Measurements from ENCODE around the gene MTF1.

Gene MTF1

DNA sequence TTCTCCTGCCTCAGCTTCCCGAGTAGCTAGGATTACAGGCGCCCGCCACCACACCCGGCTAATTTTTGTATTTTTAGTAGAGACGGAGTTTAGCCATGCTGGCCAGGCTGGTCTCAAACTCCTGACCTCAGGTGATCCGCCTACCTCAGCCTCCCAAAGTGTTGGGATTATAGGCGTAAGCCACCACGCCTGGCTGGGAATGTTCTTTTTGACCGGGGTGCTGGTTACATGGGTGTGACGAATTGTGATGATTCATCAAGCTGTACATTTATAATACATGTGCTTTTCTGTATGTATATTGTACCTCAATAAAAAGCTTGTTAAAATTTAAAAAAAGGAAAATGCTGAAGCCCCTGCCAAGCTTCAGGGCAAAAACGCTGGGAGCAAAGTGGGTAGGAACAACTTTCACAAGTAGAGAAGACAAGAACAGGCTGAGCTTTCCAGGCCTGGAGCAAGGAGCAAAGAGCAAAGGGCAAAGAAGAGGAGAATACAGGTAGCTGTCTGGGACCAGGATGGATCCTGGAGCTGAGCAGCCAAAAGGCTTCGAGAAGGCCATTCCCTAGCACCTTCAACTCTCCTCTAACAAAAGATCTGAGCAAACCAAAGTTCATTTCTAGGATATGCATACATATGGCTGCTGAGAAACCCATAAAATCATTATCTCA, 30.9 kb downstream of the MTF1 start:
- no peak for DNase-seq (ENCODE audit: low spot score)

DNA sequence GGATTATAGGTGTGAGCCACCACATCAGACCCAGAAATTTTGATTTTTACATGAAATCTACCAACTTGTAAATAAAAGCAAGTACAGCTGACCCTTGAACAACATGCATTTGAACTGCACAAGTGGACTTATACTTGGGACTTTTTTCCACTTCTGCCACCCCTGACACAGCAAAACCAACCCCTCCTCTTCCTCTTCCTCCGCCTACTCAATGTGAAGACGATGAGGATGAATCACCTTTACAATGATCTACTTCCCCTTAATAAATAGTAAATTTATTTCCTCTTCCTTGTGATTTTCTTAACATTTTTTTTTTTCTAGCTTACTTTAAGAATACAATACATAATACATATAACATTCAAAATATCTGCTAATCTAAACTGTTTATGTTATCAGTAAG, 33.9 kb downstream of the MTF1 start:
- no peak for DNase-seq (ENCODE audit: low spot score)

DNA sequence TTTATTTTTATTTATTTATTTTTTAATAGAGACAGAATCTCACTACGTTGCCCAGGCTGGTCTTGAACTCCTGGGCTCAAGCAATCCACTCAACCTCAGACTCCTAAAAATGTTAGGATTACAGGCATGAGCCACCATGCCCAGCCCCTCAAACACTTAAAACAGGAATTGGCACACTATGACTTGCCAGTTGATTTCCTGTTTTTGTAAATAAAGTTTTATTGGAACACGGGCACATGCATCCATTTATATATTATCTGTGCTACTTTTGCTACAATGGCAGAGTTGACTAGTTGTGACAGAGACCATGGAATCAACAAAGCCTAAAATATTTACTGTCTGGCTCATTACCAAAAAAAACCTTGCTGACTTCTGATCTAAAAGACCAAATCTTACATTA, 35.4 kb downstream of the MTF1 start:
- no peak for DNase-seq (ENCODE audit: low spot score)

DNA sequence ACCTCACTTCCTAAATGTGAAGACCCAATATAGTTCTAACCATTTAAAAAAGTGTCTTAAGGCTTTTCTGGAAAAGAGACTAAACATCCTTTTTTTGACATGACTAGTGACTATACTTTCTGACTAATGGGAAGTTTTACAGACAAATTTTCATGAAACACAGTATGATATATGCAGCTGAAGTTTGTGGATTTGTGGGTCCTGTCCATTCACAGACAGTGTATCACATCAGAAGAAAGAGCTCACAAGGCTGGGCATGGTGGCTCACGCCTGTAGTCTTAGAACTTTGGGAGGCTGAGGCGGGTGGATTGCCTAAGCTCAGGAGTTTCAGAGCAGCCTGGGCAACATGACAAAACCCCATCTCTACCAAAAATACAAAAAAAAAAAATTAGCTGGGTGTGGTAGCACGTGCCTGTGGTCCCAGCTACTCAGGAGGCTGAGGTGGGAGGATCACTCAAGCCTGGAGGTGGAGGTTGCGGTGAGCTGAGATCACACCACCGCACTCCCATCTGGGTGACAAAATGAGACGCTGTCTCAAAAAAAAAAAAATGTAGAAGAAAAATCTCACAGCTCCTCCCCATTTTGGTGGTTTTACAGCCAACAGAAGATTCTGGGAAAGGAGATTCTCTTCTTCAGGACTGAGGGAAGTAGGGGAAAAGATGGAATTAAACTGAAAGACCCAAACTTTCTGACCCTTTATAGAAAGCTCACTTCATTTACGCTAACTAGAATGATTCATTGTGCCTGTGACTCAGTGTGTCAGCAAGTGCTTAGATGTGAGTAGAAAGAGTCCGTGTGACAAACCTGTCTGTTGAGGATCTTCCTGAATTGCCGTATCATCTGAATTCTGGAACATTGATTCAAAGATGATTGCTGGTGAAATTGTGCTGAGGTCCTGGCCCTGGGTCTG, 36.2 kb downstream of the MTF1 start:
- no peak for DNase-seq (ENCODE audit: low spot score)

DNA sequence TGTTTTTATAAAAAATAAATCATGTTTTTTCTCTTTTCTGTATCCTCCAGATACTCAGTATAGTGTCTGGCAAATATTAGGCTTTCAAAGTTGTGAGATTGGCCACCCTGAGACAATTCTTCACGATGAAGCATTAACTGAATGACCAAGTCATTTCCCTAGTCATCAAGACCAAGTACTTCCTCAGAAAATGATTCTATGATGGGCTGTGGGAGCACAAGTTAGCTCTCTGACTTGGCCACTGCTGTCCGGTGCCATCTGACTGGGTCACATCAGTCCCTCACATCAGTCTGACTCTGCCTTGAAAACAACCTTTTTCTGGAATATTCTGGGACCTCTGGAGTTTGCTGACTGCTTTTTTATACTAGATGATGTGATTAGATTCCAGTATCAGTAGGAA, 37.9 kb downstream of the MTF1 start:
- no peak for DNase-seq (ENCODE audit: low spot score)

DNA sequence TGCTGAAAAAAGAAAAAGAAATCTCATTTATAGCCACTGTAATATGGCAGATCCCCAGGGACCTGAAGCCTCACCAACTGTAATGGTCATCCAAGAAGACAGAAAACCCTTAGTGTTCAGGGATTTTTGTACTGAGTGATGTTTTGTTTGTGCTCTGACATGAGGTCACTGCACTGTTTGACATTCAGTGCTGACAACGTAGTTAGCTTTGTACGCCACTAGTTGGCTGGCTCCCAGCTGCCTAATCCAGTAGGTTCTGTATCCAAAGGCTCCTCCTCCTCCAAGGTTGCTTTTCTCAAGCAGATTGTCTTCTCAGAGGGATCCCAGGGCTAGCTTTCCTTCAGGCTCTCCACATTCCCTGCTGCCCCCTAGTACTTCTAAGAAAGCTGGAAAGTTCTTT, 41.9 kb downstream of the MTF1 start:
- DNase-seq (ENCODE audit: low spot score): no peak

DNA sequence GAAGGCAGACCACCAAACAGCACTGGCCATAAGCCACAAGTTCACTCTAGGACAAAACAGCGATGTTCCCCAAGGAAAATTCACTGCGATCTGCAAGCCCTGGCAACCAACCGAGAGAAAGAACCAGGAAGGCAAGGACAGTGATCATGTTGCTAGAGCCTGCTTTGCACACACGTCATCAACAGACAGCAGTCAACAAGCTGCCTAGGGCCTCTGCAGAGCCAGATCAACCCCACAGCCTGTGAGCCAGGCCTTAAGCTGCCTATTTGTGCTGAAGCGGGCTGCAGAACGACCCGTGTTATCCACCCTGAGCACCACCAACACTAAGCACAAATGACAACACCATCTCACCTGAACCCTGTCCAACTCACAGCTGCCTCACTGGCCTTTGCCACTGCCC, 45.1 kb downstream of the MTF1 start:
- DNase-seq (ENCODE audit: low spot score): no peak

DNA sequence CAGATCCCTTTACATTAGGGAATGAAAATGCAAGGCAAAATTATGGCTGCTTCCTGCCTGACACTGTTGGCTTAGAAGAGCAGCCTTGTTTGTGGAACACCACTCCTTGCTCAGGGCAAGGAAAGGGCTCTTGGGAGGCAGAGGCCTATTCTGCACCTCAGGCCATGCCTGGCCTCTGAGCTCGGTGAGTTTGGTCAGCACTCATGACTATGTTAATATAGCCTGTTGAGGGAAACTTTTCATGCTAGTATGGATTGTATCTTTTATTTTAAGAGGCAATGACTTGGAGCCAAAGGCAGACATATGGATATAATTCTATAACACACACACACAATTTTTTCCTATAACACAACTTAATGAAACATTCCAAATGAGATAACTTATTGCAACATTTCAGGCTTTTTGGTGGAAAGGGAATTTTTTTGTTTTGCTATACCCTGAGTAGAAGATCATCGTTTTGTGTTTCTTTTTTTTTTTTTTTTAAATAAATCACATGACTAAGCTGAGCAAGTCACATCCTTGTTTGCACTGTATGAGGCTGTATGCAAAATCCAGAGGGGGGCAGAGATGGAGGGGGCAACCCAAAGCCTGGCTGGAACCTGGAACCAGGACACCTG, 45.8 kb downstream of the MTF1 start:
- DNase-seq (ENCODE audit: low spot score): no peak

DNA sequence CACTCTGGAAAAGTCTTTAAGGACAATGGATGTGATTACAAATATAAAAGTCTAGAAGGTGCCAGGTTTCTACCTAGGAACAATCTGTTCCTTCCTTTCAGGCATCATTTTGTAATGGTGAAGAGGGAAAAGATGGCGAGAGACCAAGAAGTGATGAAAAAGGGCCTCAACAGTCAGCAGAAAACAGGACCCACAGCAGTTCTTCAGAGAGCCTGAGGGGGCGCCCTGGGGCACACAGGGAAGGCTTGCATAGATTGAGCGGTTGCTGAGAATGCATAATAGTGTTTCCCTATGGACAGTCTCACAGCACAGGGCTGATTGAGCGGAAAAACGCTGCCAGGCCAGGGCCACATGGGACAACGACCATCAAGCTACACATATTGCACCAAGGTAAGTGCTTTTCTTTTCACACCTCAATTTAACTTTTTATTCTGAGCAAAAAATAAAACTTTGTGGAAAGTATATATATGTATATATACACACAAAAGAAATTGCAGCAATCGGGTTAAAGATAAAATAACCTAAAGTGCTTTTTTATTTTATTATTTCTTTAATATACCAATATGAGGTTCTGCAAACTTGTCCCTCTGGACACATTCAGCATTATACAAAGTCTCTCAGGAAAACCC, 48.3 kb downstream of the MTF1 start:
- DNase-seq (ENCODE audit: low spot score): peak; percentile 77

DNA sequence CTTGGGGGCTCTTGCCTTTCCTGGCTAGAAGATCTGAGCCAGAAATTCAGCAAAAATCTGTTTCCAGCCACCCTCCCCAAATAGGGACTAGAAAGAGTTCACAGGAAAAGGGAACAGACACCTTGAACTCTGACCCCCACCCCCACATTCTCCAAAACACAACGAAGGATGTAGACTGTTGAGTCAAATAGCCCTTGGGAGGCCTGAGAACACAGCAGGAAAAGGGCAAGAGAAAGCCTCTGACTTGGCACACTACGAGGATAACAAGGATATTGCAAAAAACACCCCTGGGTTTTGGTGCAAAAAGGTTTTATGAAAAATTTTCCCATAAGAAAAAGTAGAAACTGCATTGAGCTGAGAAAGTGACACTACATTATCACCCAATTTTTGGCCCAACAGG, 49.5 kb downstream of the MTF1 start:
- no peak for DNase-seq (ENCODE audit: low spot score)

DNA sequence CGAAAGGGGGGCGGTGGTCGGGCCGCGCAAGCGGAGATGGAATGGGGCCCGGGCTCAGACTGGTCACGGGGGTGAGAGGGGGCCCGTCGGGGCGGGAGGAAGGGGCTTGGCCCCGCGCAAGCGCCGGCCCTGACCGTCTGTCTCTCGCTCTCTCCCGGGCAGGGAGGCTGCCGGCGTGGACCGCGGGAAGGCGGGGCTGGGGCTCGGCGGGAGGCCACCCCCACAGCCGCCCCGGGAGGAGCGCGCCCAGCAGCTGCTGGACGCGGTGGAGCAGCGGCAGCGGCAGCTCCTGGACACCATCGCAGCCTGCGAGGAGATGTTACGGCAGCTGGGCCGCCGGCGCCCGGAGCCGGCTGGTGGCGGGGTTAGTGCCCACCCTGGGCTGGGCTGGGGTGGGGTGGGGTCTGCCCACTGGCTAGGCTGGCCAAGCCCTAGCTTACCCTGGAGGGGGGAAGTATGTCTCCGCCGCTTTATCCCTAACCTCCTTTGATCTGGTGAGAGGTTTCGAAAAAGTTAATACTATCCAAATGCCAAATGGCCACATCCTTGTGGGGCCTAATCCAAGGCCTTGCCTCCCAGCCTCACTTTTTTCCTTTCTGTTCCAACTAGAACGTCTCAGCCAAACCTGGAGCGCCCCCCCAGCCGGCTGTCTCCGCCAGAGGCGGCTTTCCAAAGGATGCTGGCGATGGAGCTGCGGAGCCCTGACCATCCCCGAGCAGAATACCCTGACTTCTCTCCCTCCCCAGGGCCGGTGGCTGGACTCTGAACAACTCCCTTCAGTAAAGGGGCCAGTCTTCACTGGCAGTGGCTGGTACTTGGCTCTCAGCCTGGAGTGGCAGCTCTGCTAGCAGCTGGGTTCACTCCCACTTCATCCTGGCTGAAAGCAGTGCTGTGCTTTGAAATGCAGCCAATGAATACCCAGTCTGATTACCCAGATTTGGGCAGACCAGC, 50.7 kb downstream of the MTF1 start:
- peak; percentile 71 for DNase-seq (ENCODE audit: low spot score)

DNA sequence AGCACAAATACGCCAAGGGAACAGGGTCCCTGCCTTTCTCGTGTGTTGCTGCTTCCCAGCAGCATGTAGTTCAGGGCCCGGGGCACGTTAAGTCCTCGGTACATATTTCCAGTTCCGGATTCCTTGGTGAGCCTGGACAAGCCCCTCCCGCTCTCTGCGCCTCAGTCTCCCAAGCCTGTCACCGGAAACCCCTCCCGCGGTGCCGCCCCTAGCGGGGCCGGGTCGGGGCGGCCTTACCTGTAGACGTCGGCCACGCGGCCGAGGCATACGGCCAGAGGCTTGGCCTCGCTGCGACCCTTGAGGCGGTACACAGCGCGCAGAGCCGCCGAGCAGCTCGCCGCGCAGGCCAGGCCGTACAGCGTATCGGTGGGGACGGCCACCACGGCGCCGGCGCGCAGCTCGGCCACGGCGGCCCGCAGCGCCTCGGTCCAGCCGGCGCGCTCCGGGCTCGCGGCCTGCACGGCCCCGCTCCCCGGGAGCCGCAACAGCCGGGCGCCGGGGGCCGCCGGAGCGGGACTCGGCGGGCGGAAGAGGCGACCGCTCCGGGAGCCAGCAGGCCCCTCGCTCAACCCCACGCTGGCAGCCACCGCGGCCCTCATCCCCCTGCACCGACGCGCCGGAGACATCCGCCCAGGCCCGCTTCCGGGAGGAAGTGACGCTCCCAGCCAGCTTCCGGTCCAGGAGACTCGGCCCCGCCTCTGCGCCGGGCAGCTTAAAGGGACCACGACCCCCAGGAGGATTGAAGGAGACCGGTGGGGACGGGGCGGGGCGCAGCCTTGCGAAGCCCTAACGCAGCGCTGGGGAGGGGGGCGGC, 51.6 kb downstream of the MTF1 start, which contains the start of the genes C1orf122 and YRDC:
C1orf122 (plus strand) TSS at position 236 of the 814 bp plus-strand sequence. CDS start 615 bp downstream, outside the sequence.
YRDC (minus strand) TSS at position 654 of the 814 bp plus-strand sequence; CDS start at position 626, 28 bp downstream.
- peak; percentile 92 for DNase-seq (ENCODE audit: low spot score)

DNA sequence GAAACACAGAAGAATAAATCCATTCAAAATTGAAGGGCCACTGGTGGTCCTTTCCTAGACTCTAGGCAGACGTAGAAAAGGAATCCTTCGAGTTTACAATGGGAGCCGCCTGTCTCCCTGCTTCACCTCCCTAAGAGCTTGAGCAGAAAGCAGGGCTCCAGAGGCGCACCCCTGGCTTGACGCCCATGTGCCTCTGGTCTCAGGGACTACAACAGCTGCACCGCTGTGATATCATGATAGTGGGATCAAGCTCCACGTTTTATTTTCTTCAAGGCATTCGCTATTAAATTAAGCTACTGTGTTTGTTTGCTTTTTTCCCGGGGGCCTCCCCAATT, 52.2 kb downstream of the MTF1 start:
- no peak for DNase-seq (ENCODE audit: low spot score)

DNA sequence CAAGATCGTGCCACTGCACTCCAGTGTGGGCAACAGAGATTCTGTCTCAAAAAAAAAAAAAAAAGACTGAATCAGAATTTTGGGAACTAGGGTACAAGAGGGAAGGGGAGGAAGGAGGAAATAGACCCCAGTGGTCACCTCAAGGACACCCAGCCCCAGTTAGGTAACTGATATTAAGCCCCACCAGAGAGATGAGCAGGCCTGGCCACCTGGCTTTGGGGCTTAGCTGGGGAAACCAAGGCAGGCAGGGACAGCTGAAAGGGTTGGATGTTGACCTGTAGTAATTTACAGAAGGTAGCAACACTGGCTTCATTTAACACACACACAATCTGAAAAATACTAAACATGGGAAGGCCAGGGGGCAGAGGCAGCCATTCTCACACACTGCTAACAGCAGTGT, 57.0 kb downstream of the MTF1 start:
- no peak for DNase-seq (ENCODE audit: low spot score)

DNA sequence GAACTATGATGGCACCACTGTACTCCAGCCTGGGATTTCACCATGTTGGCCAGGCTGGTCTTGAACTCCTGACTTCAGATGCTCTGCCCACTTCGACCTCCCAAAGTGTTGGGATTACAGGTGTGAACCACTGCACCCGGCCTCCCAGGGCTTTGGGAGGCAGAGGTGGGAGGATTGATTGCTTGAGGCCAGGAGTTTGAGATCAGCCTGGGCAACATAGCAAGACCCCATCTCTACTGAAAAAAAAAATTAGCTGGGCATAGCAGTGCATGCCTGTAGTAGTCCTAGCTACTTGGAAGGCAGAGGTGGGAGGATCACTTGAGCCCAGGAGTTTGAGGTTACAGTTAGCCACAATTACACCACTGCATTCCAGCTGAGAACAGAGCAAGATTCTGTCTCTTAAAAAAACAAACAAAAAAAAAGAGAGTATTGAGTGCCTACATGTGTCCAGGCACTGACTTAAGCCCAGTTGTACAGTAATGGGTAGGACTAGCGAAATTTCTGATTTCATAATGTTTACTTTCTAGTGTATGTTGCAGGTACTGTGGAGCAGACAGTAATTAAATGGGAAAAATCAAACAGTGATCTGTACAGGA, 61.5 kb downstream of the MTF1 start:
- DNase-seq (ENCODE audit: low spot score): peak; percentile 12

DNA sequence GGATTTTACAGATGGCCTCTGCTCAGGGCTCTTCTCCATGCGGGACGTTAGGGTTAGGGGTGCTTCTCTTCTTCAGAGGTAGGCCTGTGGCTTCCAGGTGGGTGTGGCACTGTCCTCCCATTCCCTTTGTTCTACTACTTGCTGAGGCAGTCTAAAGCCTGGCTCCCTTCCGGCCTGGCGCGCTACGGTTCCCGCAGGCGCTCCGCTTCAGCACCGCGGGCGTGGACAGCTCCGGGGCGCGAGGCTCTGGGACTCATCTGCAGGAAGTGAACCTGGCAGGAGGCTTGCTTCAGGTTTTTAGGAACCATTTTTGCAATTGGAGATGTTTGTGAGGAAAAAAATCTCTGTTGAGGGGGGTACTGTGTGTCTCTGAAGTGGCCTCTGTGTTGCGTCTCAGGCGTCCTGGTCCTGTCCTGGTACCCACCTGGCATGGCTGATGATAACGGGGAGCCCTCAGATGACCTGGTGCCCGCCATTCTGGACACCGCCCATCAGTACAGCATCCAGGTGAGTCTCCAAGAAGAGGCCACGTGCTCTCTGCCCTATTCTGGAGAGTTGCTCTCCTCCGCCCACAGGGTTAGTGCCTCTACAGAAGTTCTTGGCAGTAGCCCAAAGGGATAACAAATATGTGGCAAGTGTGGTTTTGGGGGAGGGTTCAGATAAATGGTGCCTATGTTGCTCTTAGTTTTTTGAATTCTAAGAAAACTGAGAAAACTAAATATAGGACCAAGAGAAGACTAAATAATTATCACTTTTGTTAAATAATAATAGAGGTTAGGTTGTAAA, 63.9 kb downstream of the MTF1 start:
- peak; percentile 73 for DNase-seq (ENCODE audit: low spot score)

DNA sequence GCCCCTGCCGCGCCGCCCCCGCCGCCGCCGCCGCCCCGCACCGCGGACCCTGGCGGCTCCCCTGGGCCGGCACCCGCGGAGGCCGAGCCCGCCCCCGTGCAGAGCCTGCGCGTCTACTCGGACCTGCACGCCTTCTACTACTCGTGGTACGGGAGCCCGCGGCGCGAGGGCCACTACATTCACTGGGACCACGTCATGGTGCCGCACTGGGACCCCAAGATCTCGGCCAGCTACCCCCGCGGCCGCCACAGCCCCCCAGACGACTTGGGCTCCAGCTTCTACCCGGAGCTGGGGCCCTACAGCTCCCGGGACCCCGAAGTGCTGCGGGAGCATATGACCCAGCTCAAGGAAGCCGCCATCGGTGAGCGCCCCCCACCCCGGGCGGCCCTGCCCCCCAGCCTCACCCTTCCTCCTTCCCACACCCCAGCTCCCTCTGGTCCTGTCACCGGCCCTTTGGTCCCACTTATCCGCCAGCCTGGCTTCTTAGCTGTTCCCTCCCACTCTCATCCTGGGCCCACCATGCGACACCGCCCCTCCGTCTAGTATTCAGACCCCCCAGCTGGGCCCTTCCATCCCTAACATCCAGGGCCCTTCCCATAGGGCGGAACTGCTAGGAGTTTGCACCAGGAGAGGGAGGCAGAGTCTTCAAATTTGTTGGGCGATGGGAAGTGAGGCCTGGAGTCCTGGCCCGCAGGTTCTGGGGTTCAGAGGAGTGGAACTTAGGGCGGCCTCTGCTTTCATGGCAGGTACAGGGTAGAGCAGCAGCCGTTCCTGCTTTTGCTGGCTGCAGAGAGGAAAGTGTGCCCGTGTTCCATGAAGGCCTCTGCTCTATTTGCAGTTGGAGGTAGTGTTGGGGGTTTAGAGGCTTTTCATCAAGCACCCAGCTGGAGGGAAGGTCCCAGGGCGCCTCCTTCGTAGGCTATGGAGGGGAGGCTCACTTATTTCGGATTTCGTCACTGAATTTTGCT, 64.7 kb downstream of the MTF1 start:
- no peak for DNase-seq (ENCODE audit: low spot score)

DNA sequence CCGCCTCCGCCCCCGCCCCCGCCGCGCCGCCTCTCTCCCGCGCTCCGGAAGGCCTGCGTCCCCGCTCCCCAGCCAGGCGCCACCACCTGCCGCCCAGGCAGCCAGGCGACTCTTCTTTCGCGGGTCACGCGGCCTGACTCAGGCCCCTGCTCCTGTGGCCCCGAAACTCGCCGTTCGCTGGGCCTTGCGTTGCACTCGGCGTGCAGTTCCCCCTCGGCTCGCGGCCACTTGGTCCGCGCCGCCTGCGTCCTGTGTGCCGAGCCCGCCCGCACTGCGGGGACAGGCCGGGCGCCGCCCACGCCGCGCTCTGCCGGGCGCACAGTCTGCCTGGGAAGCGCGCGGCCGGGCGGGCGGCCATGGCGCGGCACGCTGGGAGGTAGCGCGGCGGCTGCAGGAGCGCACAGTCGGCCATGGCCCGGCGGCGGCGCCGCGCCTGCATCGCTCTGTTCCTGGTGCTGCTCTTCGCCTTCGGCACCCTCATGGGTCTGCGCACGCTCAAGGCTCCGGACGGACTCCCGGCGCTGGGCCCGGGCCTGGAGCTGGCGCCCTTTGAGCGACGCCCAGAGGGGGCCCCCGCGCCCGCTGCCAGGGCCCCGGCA, 65.5 kb downstream of the MTF1 start, which contains the start of gene MANEAL:
MANEAL (plus strand) TSS at position 75 of the 599 bp plus-strand sequence; CDS start at position 411, 336 bp downstream.
- peak; percentile 61 for DNase-seq (ENCODE audit: low spot score)

Measured in SW480 (cell line).